Measurements from ENCODE around the gene C2orf74. TPM values are rescaled to one million over a fixed set of nuclear protein-coding genes. Genes with fewer than 3 reads are reported as not detected.
A peak's percentile ranks its signal among the peaks of the same experiment; 100 is the strongest.
"Not testable (repeated sequence)": the region's sequence is repeated elsewhere in the genome, so short reads cannot be mapped to it uniquely, and the experiment has no call there.

The C2orf74 gene
- 10 to 100 TPM in 5 of 8 experiments, 1 to 10 TPM in 3; 4.0 to 28.3 (median 13.5) TPM for total RNA-seq

- in situ Hi-C loops (cut with MboI; ENCODE audit: low pct_unique_long_range_greater_than_20kb in 2 of 9, low sequenced_read_pairs in 9 of 9, unreplicated experiment in 9 of 9): no loop called here
- ATAC-seq (replicated peaks in 6 of 8): no peak
- H3K4me3 ChIP-seq: no peak within 1 kb of the TSS
- 40 to 100% (median 90%) methylated on average over 1 to 4 of the region's 5 CpGs; no CpG with 5 or more reads in 3 of the 10 experiments for WGBS, 10 experiments
- H3K4me1 ChIP-seq (replicated peaks in 1 of 2): no peaks in the 10 kb centered on the region
- no peak within 1 kb of the TSS for H3K27ac ChIP-seq
These were observed at the start of gene C2orf74 for GRCh38 chr2:61161888-61162287. Gene C2orf74 (plus strand): TSS chr2:61162188. CDS start chr2:61162515, 327 bp downstream.

GRCh38 chr2:61114147-61114546, 47.8 kb upstream of the C2orf74 start:
- H3K27ac ChIP-seq: no peak overlapping the region
- no peak for ATAC-seq (replicated peaks in 6 of 8)
- no peak overlapping the region for H3K4me3 ChIP-seq
- in situ Hi-C loops (cut with MboI; ENCODE audit: low pct_unique_long_range_greater_than_20kb in 2 of 9, low sequenced_read_pairs in 9 of 9, unreplicated experiment in 9 of 9): no loop called here
- H3K4me1 ChIP-seq (replicated peaks in 1 of 2): no peaks in the 10 kb centered on the region
- WGBS, 10 experiments: 42 to 100% (median 88%) methylated on average over 2 to 5 of the region's 6 CpGs; no CpG with 5 or more reads in 2 of the 10 experiments

- 88 to 100% (median 96%) methylated on average over 1 to 2 of the region's 2 CpGs; no CpG with 5 or more reads in 1 of the 10 experiments for WGBS, 10 experiments
- Histone ChIP-seq H3K27ac (no peak overlapping the region), H3K4me1 (replicated peaks in 1 of 2) (no peaks in the 10 kb centered on the region), H3K4me3 (no peak overlapping the region)
- no peak for ATAC-seq (replicated peaks in 6 of 8)
- in situ Hi-C loops (cut with MboI; ENCODE audit: low pct_unique_long_range_greater_than_20kb in 2 of 9, low sequenced_read_pairs in 9 of 9, unreplicated experiment in 9 of 9): no loop called here
These were observed 45.7 kb upstream of the C2orf74 start for GRCh38 chr2:61116302-61116701.

- peak in 7 of 8 experiments; percentile 22 to 100 (median 84) for ATAC-seq (replicated peaks in 6 of 8)
- WGBS, 10 experiments: 0 to 100% (median 50%) methylated on average over 1 of the region's 1 CpG; no CpG with 5 or more reads in 6 of the 10 experiments
- in situ Hi-C loops (cut with MboI; ENCODE audit: low pct_unique_long_range_greater_than_20kb in 2 of 9, low sequenced_read_pairs in 9 of 9, unreplicated experiment in 9 of 9): no loop called here
- Histone ChIP-seq H3K4me3 (no peak overlapping the region), H3K4me1 (replicated peaks in 1 of 2) (no peaks in the 10 kb centered on the region), H3K27ac (no peak overlapping the region)
These were observed 44.5 kb upstream of the C2orf74 start for GRCh38 chr2:61117534-61117933.

GRCh38 chr2:61125123-61125710, 36.8 kb upstream of the C2orf74 start:
- Histone ChIP-seq H3K4me1 (replicated peaks in 1 of 2) (no peaks in the 10 kb centered on the region), H3K27ac (no peak overlapping the region), H3K4me3 (no peak overlapping the region)
- WGBS, 10 experiments: 40 to 100% (median 90%) methylated on average over 1 to 3 of the region's 3 CpGs; no CpG with 5 or more reads in 3 of the 10 experiments
- in situ Hi-C loops (cut with MboI; ENCODE audit: low pct_unique_long_range_greater_than_20kb in 2 of 9, low sequenced_read_pairs in 9 of 9, unreplicated experiment in 9 of 9): no loop called here
- no peak for ATAC-seq (replicated peaks in 6 of 8)

GRCh38 chr2:61125798-61126197, 36.2 kb upstream of the C2orf74 start:
- in situ Hi-C loops (cut with MboI; ENCODE audit: low pct_unique_long_range_greater_than_20kb in 2 of 9, low sequenced_read_pairs in 9 of 9, unreplicated experiment in 9 of 9): no loop called here

GRCh38 chr2:61128122-61128521, 33.9 kb upstream of the C2orf74 start:
- H3K27ac ChIP-seq; H3K4me3 ChIP-seq; H3K4me1 ChIP-seq (replicated peaks in 1 of 2); in situ Hi-C loops (cut with MboI; ENCODE audit: low pct_unique_long_range_greater_than_20kb in 2 of 9, low sequenced_read_pairs in 9 of 9, unreplicated experiment in 9 of 9); ATAC-seq (replicated peaks in 6 of 8): not testable (repeated sequence)
- WGBS, 10 experiments: 60 to 100% methylated on average over 1 to 2 of the region's 6 CpGs; no CpG with 5 or more reads in 8 of the 10 experiments

More at GRCh38 chr2:61125798-61126197, 36.2 kb upstream of the C2orf74 start:
- Histone ChIP-seq H3K4me1 (replicated peaks in 1 of 2) (no peaks in the 10 kb centered on the region), H3K27ac (no peak overlapping the region), H3K4me3 (no peak overlapping the region)
- 81 to 100% (median 100%) methylated on average over 1 to 3 of the region's 3 CpGs; no CpG with 5 or more reads in 2 of the 10 experiments for WGBS, 10 experiments
- no peak for ATAC-seq (replicated peaks in 6 of 8)

- Histone ChIP-seq H3K4me1 (replicated peaks in 1 of 2) (no peaks in the 10 kb centered on the region), H3K27ac (no peak overlapping the region), H3K4me3 (no peak overlapping the region)
- in situ Hi-C loops (cut with MboI; ENCODE audit: low pct_unique_long_range_greater_than_20kb in 2 of 9, low sequenced_read_pairs in 9 of 9, unreplicated experiment in 9 of 9): no loop called here
- WGBS, 10 experiments: 26 to 78% (median 65%) methylated on average over 1 to 4 of the region's 4 CpGs; no CpG with 5 or more reads in 1 of the 10 experiments
- no peak for ATAC-seq (replicated peaks in 6 of 8)
These were observed 27.8 kb upstream of the C2orf74 start for GRCh38 chr2:61134141-61134540.

GRCh38 chr2:61135510-61135909, 26.5 kb upstream of the C2orf74 start:
- in situ Hi-C loops (cut with MboI; ENCODE audit: low pct_unique_long_range_greater_than_20kb in 2 of 9, low sequenced_read_pairs in 9 of 9, unreplicated experiment in 9 of 9): no loop called here
- 0 to 67% (median 22%) methylated on average over 2 to 3 of the region's 3 CpGs; no CpG with 5 or more reads in 1 of the 10 experiments for WGBS, 10 experiments
- no peak overlapping the region for H3K27ac ChIP-seq

GRCh38 chr2:61138859-61139258, 23.1 kb upstream of the C2orf74 start:
- 40 to 97% (median 67%) methylated on average over 1 to 4 of the region's 4 CpGs; no CpG with 5 or more reads in 3 of the 10 experiments for WGBS, 10 experiments
- Histone ChIP-seq H3K4me3 (no peak overlapping the region), H3K4me1 (replicated peaks in 1 of 2) (no peaks in the 10 kb centered on the region), H3K27ac (no peak overlapping the region)
- ATAC-seq (replicated peaks in 6 of 8): no peak
- in situ Hi-C loops (cut with MboI; ENCODE audit: low pct_unique_long_range_greater_than_20kb in 2 of 9, low sequenced_read_pairs in 9 of 9, unreplicated experiment in 9 of 9): no loop called here

More at GRCh38 chr2:61135510-61135909, 26.5 kb upstream of the C2orf74 start:
- peak in 5 of 8 experiments; percentile 45 to 59 (median 55) for ATAC-seq (replicated peaks in 6 of 8)
- Histone ChIP-seq H3K4me3 (no peak overlapping the region), H3K4me1 (replicated peaks in 1 of 2) (no peaks in the 10 kb centered on the region)

GRCh38 chr2:61141151-61141550, 20.8 kb upstream of the C2orf74 start:
- H3K4me3 ChIP-seq: no peak overlapping the region
- H3K27ac ChIP-seq: no peak overlapping the region
- in situ Hi-C loops (cut with MboI; ENCODE audit: low pct_unique_long_range_greater_than_20kb in 2 of 9, low sequenced_read_pairs in 9 of 9, unreplicated experiment in 9 of 9): no loop called here
- WGBS, 10 experiments: 83 to 100% (median 100%) methylated on average over 1 of the region's 1 CpG; no CpG with 5 or more reads in 5 of the 10 experiments
- no peaks in the 10 kb centered on the region for H3K4me1 ChIP-seq (replicated peaks in 1 of 2)
- no peak for ATAC-seq (replicated peaks in 6 of 8)

- peak overlapping the region; percentile 10 to 60 for H3K27ac ChIP-seq
- ATAC-seq (replicated peaks in 6 of 8): peak; percentile 77 to 99 (median 98)
- 0 to 80% (median 12%) methylated on average over 1 to 23 of the region's 31 CpGs for WGBS, 10 experiments
- no peaks in the 10 kb centered on the region for H3K4me1 ChIP-seq (replicated peaks in 1 of 2)
- peak overlapping the region; percentile 19 to 49 (median 32) for H3K4me3 ChIP-seq
- in situ Hi-C loops (cut with MboI; ENCODE audit: low pct_unique_long_range_greater_than_20kb in 2 of 9, low sequenced_read_pairs in 9 of 9, unreplicated experiment in 9 of 9): no loop called here
These were observed 17.2 kb upstream of the C2orf74 start for GRCh38 chr2:61144697-61145268.

- ATAC-seq (replicated peaks in 6 of 8): no peak
- in situ Hi-C loops (cut with MboI; ENCODE audit: low pct_unique_long_range_greater_than_20kb in 2 of 9, low sequenced_read_pairs in 9 of 9, unreplicated experiment in 9 of 9): no loop called here
- H3K4me3 ChIP-seq: no peak overlapping the region
- no peaks in the 10 kb centered on the region for H3K4me1 ChIP-seq (replicated peaks in 1 of 2)
- 88 to 100% (median 98%) methylated on average over 1 to 2 of the region's 2 CpGs; no CpG with 5 or more reads in 2 of the 10 experiments for WGBS, 10 experiments
- H3K27ac ChIP-seq: no peak overlapping the region
These were observed 16.0 kb upstream of the C2orf74 start for GRCh38 chr2:61145990-61146389.

Measured in motor neuron (in vitro differentiated cells).